Endothelial cell of umbilical vein (primary cell): Measurements from ENCODE around the gene EXD1. TPM values are rescaled to one million over a fixed set of nuclear protein-coding genes. Genes with fewer than 3 reads are reported as not detected.

Experiments used
- BruUV-seq: library from RNA; stranded (reverse); fragments of 400-500 nt; replicated peaks from 2 replicates; lab custom pipeline; 2021; lab: Mats Ljungman, UMichigan
- CTCF ChIA-PET: fragments of 300-600, 350-600 bp; sonication (Branson Sonifier 250); formaldehyde crosslinking; loops from one replicate; lab custom pipeline; 2021; ENCODE audit warnings: antibody characterized with exemption, inconsistent platforms; lab: Charles Lee
- POLR2A ChIA-PET: fragments of 300-600, 350-600 bp; sonication (Branson Sonifier 250); formaldehyde crosslinking; loops from one replicate; lab custom pipeline; 2021; ENCODE audit warnings: antibody characterized with exemption, inconsistent platforms; lab: Charles Lee
- DNase-seq: peaks from one replicate; pipeline ENCODE4 v3.0.0-alpha.2; 2011; ENCODE audit warnings: low read depth, low spot score
- FAIRE-seq: peaks from 2 replicates; lab custom pipeline; 2011; peaks lifted over from hg19 to GRCh38; lab: Jason Lieb, UNC
- H2AFZ ChIP-seq: 2 replicates; pipeline ENCODE4 v1.6.0; 2012; ENCODE audit warnings: low read depth, low read length, control low read depth, inconsistent platforms
- H3K27ac ChIP-seq: 2 replicates; pipeline ENCODE4 v1.5.1; 2011; ENCODE audit warnings: low read depth, mild to moderate bottlenecking, control low read depth, low read length, moderate library complexity; ENCODE audit not compliant: insufficient read depth
- H3K27me3 ChIP-seq, 2 experiments: 2 replicates each; pipeline versions ENCODE4 v1.6.0 to v1.6.1; 2011; ENCODE audit warnings: low read length in 2 of 2, mixed read lengths in 1 of 2; ENCODE audit not compliant: control insufficient read depth in 2 of 2, insufficient read depth in 2 of 2
- H3K36me3 ChIP-seq, 2 experiments: 2 replicates in 1 of 2; 3 replicates in 1 of 2; pipeline ENCODE4 v1.5.1; 2011; ENCODE audit warnings: low read length in 2 of 2, mild to moderate bottlenecking in 1 of 2, moderate library complexity in 1 of 2; ENCODE audit not compliant: control insufficient read depth in 2 of 2, insufficient read depth in 2 of 2; ENCODE audit errors: extremely low read depth in 1 of 2
- H3K4me1 ChIP-seq: 3 replicates; pipeline ENCODE4 v1.5.1; 2011; ENCODE audit warnings: mild to moderate bottlenecking, low read length; ENCODE audit not compliant: control insufficient read depth, insufficient read depth; ENCODE audit errors: extremely low read depth
- H3K4me2 ChIP-seq: 2 replicates; pipeline ENCODE4 v1.6.1; 2011; ENCODE audit warnings: low read length, control low read depth, mixed read lengths; ENCODE audit not compliant: insufficient read depth
- H3K4me3 ChIP-seq, 3 experiments: fragments of 200-600 bp in 1 of 3; sonication (generic), shearing (Covaris generic) in 1 of 3; replicated peaks in 1 of 3; 2 replicates each; pipeline ENCODE4 v1.5.1; 2011 to 2016; ENCODE audit warnings: control low read depth in 3 of 3, low read length in 3 of 3, mild to moderate bottlenecking in 2 of 3, inconsistent platforms in 1 of 3, low read depth in 1 of 3, moderate library complexity in 1 of 3; ENCODE audit not compliant: insufficient read depth in 1 of 3
- H3K79me2 ChIP-seq: 2 replicates; pipeline ENCODE4 v1.6.0; 2012; ENCODE audit warnings: low read length, inconsistent platforms; ENCODE audit not compliant: control insufficient read depth, insufficient read depth
- H3K9ac ChIP-seq: replicated peaks from 2 replicates; pipeline ENCODE3; 2011; ENCODE audit warnings: low read length, control low read depth; ENCODE audit not compliant: insufficient read depth; ENCODE audit errors: extremely low read depth
- H3K9me1 ChIP-seq: replicated peaks from 3 replicates; pipeline ENCODE4 v1.6.0; 2011; ENCODE audit warnings: mild to moderate bottlenecking, low read length; ENCODE audit not compliant: control insufficient read depth, insufficient read depth; ENCODE audit errors: extremely low read depth
- H3K9me3 ChIP-seq: replicated peaks from 2 replicates; pipeline ENCODE4 v1.5.1; 2012; ENCODE audit warnings: low read length, inconsistent platforms; ENCODE audit not compliant: control insufficient read depth, insufficient read depth
- H4K20me1 ChIP-seq: replicated peaks from 2 replicates; pipeline ENCODE3; 2011; ENCODE audit warnings: mild to moderate bottlenecking, low read length; ENCODE audit not compliant: control insufficient read depth, insufficient read depth; ENCODE audit errors: extremely low read depth
- CTCF ChIP-seq, 2 donors: IDR thresholded peaks; 1 replicate in 1 of 2; 2 replicates in 1 of 2; pipeline ENCODE4 v1.5.1; 2011; ENCODE audit warnings: low read length in 2 of 2, mild to moderate bottlenecking in 2 of 2, moderate library complexity in 2 of 2, control low read depth in 1 of 2, inconsistent platforms in 1 of 2, low read depth in 1 of 2; ENCODE audit not compliant: insufficient read depth in 1 of 2; ENCODE audit errors: extremely low read depth in 1 of 2
- EZH2 ChIP-seq: IDR thresholded peaks from 2 replicates; pipeline ENCODE4 v1.6.1; 2012; ENCODE audit warnings: borderline replicate concordance, low read depth, mild to moderate bottlenecking, moderate library complexity, low read length, inconsistent platforms; ENCODE audit not compliant: severe bottlenecking
- FOS ChIP-seq: IDR thresholded peaks from 2 replicates; pipeline ENCODE4 v1.6.1; 2011; ENCODE audit warnings: mild to moderate bottlenecking, low read length, moderate library complexity, borderline replicate concordance; ENCODE audit not compliant: insufficient read depth
- GATA2 ChIP-seq: IDR thresholded peaks from 2 replicates; pipeline ENCODE4 v1.7.0; 2011; ENCODE audit warnings: low read depth, mild to moderate bottlenecking, moderate library complexity, mixed read lengths, low read length; ENCODE audit not compliant: insufficient read length, insufficient read depth
- JUN ChIP-seq: IDR thresholded peaks from 2 replicates; pipeline ENCODE4 v1.6.1; 2011; ENCODE audit warnings: borderline replicate concordance, low read depth; ENCODE audit not compliant: insufficient read length, insufficient read depth
- MAX ChIP-seq: IDR thresholded peaks from 2 replicates; pipeline ENCODE4 v1.6.1; 2011; ENCODE audit not compliant: insufficient read depth, insufficient read length
- MYC ChIP-seq: IDR thresholded peaks from one replicate; pipeline ENCODE4 v1.6.1; 2011; ENCODE audit warnings: mild to moderate bottlenecking, low read depth, low read length
- POLR2A ChIP-seq: IDR thresholded peaks from 2 replicates; pipeline ENCODE4 v1.6.1; 2012; ENCODE audit warnings: low read depth, mild to moderate bottlenecking, control low read depth, low read length
- POLR2AphosphoS5 ChIP-seq: IDR thresholded peaks from 2 replicates; pipeline ENCODE4 v1.6.1; 2012; ENCODE audit warnings: low read depth, mild to moderate bottlenecking, control low read depth, low read length, moderate library complexity; ENCODE audit not compliant: insufficient read depth
- dilution Hi-C: fragments of 300-500 bp; cut with MboI; formaldehyde crosslinking; loops from one replicate; pipeline ENCODE4 v1.15.0; 2019; ENCODE audit warnings: low sequenced_read_pairs; ENCODE audit not compliant: extremely low pct_ligation_motif_present
- intact Hi-C: fragments of 100-400 bp; cut with micrococcal nuclease; formaldehyde crosslinking; loops from one replicate; pipeline ENCODE4 v1.10.0; 2022
- polyA plus RNA-seq, 4 experiments: library from polyadenylated mRNA; depleted of rRNA in 3 of 4; stranded (reverse) in 3 of 4; unstranded in 1 of 4; fragments of >200 nt; gene quantifications; 2 replicates each; pipeline versions ENCODE4 v1.2.1 to v1.2.3, GENCODE V29; 2011 to 2012; ENCODE audit warnings: missing spikeins in 1 of 4
- total RNA-seq: library from RNA; stranded (reverse); gene quantifications from 2 replicates; pipeline ENCODE4 v1.2.3, GENCODE V29; 2021

The EXD1 gene
- total and polyA plus RNA-seq, 2 donors (not counting 3 experiments of a cell fraction or from before 2014, with no cell fraction given) = not detected

- no peak for FAIRE-seq
- no peaks in the 10 kb centered on the region for H3K36me3 ChIP-seq
- peaks cover 34% of the 10 kb centered on the region for H3K79me2 ChIP-seq
- H4K20me1 ChIP-seq = peaks cover 3% of the 10 kb centered on the region
- H3K4me2 ChIP-seq = no peak overlapping the region
- BruUV-seq = no TSS peak
- dilution Hi-C loops (no loop called here), intact Hi-C loops (loop anchor here (5.0 kb wide), 1 partner anchor 291 kb away; no protein-coding TSS in a partner anchor)
- H3K4me1 ChIP-seq = peaks cover 15% of the 10 kb centered on the region
- ChIA-PET POLR2A (no interaction called here), CTCF (interaction anchor here (0.9 to 1.0 kb wide), 2 partner anchors 99 kb away, joined by 3 read pairs; partner anchors contain the start of genes NUSAP1 and OIP5)
- H3K27me3 ChIP-seq = no peaks in the 10 kb centered on the region
- H3K4me3 ChIP-seq = no peak overlapping the region
- no peaks in the 10 kb centered on the region for H3K9me3 ChIP-seq
- H3K27ac ChIP-seq = no peak overlapping the region
- peak; percentile 45 for DNase-seq
- H2AFZ ChIP-seq = no peak overlapping the region
- H3K9me1 ChIP-seq = no peaks in the 10 kb centered on the region
- no peak for TF ChIP-seq JUN
- TF ChIP-seq FOS = peak; percentile 47
- TF ChIP-seq MAX = no peak
- TF ChIP-seq CTCF (IDR thresholded peaks at IDR 0.05; ENCODE audit: extremely low read depth in 1 of 2, insufficient read depth in 1 of 2, low read depth in 1 of 2, low read length in 2 of 2) = no peak
- no peak for TF ChIP-seq MYC
- TF ChIP-seq GATA2 = no peak
- no peak for TF ChIP-seq POLR2AphosphoS5
- TF ChIP-seq EZH2 = no peak
- TF ChIP-seq POLR2A = no peak
- no peak overlapping the region for H3K9ac ChIP-seq
Measured at GRCh38 chr15:41233367-41233771, 2.8 kb upstream of the EXD1 start.
